Right lung (tissue), 10 donors: Measurements from ENCODE around the gene MUC5AC. TPM values are rescaled to one million over a fixed set of nuclear protein-coding genes. Genes with fewer than 3 reads are reported as not detected.
"Not testable (repeated sequence)": the region's sequence is repeated elsewhere in the genome, so short reads cannot be mapped to it uniquely, and the experiment has no call there.

Source experiments
- DNase-seq, 2 donors: peaks; one replicate each; pipeline ENCODE4 v3.0.0-alpha.2; 2013
- long read RNA-seq, 8 donors: transcript quantifications; one replicate each; lab custom pipeline, GENCODE V29; 2026
- polyA plus RNA-seq, 5 donors: library from polyadenylated mRNA; unstranded; fragments of 120-200 nt; gene quantifications; one replicate each; pipeline versions ENCODE4 v1.2.1 to v1.2.3, GENCODE V29; 2013; ENCODE audit warnings: inconsistent platforms in 1 of 5, low replicate concordance in 1 of 5; ENCODE audit not compliant: insufficient read length in 5 of 5, insufficient read depth in 1 of 5

The MUC5AC gene, protein sequence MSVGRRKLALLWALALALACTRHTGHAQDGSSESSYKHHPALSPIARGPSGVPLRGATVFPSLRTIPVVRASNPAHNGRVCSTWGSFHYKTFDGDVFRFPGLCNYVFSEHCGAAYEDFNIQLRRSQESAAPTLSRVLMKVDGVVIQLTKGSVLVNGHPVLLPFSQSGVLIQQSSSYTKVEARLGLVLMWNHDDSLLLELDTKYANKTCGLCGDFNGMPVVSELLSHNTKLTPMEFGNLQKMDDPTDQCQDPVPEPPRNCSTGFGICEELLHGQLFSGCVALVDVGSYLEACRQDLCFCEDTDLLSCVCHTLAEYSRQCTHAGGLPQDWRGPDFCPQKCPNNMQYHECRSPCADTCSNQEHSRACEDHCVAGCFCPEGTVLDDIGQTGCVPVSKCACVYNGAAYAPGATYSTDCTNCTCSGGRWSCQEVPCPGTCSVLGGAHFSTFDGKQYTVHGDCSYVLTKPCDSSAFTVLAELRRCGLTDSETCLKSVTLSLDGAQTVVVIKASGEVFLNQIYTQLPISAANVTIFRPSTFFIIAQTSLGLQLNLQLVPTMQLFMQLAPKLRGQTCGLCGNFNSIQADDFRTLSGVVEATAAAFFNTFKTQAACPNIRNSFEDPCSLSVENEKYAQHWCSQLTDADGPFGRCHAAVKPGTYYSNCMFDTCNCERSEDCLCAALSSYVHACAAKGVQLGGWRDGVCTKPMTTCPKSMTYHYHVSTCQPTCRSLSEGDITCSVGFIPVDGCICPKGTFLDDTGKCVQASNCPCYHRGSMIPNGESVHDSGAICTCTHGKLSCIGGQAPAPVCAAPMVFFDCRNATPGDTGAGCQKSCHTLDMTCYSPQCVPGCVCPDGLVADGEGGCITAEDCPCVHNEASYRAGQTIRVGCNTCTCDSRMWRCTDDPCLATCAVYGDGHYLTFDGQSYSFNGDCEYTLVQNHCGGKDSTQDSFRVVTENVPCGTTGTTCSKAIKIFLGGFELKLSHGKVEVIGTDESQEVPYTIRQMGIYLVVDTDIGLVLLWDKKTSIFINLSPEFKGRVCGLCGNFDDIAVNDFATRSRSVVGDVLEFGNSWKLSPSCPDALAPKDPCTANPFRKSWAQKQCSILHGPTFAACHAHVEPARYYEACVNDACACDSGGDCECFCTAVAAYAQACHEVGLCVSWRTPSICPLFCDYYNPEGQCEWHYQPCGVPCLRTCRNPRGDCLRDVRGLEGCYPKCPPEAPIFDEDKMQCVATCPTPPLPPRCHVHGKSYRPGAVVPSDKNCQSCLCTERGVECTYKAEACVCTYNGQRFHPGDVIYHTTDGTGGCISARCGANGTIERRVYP (N-terminal part only)
- under 1 TPM; 0.06 to 0.35 (median 0.08) TPM for polyA plus RNA-seq
- long read RNA-seq, donor 1 = 0 reads
- long read RNA-seq, donor 2 = 0 reads
- long read RNA-seq, donor 3 = 0 reads
- long read RNA-seq, donor 4 = 0 reads
- long read RNA-seq, donor 5 = 0 reads
- long read RNA-seq, donor 6 = 0 reads
- long read RNA-seq, donor 7 = 0 reads
- long read RNA-seq, donor 8 = 0 reads

DNA sequence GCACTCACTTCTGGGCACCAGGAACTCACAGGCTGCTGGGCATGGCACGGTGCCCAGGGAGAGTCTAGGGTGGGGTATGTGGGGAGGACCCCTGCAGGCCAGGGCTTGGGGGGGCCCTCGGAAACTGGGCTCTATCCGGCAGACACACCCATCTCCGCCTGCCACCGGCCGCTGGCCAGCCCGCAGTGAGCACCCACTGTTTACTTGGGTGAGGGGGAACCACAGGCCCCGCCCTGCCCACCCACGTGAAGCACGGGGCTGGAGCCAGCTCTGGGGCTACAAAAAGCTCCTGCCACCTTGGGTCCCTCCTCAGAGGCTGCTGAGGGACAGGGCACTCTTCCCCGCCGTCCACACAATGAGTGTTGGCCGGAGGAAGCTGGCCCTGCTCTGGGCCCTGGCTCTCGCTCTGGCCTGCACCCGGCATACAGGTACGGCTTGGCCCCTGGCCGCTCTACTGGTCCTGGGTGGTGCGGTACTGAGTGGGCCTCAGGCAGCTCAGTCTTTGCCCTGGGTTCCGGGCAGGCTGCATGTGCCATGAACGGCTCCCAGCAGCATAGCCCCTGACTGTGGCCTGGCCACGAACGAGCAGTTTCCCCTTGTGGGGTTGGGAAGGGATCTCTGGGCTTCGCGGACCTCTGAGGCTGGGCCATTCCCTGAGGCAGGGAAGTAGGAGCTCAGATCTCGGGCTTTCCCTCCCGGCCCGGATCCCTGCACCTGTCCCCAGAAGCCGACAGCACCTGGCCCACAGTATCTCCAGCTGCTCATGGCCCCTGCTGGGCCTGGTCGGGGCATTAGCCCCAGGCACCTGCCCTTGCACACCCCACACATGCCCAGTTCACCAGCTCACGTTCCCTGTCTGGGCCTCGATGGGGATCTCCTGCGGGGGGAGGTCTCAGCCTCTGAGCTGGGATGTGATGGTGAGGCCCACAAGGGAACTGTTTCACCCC, at the start of gene MUC5AC:
Gene MUC5AC, plus strand, starts transcription at position 309 of the 947 bp plus-strand sequence. Its CDS starts 47 bp downstream, at position 356.
- no peak for DNase-seq

DNA sequence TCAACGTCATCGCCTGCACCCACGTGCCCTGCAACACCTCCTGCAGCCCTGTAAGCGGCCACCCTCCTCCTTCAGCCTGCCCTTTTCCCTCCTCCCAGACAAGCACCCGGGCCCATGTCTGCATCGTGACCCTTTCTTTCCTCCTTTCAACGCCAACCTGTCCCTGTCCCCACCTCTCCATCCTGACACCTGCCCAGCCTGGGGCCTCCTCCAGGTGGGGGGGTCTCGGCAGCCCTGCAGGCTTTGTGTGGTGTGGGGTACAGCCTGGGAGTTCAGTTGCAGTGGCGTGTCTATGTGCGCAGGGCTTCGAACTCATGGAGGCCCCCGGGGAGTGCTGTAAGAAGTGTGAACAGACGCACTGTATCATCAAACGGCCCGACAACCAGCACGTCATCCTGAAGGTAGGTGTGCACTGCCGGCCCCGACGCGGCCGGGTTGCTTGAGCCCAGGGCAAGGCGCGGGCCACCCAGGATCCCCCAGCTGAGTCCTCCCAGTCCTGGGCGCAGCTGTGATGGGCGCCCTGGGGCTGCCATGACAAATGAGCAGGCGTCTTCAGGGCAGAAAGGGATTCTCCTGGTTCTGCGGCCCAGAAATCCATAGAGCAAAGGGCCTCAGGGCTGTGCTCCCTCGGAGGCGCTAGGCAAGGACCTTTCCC, 49.4 kb upstream of the MUC5AC start:
- no peak for DNase-seq

DNA sequence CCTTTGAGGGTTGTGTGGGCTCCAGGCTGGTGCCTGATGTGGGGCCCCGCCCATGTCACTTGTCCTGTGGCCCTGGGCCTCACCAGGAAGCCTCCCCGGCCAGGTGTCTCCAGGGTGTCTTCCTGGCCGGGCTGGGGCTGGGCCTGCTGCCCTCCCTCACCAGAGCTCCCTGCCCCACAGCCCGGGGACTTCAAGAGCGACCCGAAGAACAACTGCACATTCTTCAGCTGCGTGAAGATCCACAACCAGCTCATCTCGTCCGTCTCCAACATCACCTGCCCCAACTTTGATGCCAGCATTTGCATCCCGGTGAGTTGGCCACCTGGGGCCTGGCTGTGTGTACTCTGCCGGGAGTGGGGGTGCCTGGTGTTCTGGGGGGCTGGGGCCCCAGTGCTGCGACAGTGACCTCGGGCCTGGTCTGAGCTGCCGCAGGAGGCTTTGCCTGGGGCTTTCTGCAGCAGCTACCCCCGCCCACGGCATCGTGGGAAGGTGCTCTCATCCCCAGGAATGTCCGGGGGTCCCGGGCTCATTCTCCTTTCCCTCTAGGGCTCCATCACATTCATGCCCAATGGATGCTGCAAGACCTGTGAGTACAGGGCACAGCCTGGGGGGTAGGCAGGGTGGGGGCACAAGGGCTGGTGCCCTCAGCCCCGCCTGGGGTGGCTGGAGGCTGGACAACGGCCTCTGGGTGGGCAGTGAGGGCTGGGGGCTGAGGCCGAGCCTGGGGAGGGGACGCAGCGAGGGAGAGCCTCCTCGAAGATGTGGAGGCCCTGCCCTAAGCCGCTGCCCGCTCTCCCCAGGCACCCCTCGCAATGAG, 48.4 kb upstream of the MUC5AC start:
- no peak for DNase-seq

DNA sequence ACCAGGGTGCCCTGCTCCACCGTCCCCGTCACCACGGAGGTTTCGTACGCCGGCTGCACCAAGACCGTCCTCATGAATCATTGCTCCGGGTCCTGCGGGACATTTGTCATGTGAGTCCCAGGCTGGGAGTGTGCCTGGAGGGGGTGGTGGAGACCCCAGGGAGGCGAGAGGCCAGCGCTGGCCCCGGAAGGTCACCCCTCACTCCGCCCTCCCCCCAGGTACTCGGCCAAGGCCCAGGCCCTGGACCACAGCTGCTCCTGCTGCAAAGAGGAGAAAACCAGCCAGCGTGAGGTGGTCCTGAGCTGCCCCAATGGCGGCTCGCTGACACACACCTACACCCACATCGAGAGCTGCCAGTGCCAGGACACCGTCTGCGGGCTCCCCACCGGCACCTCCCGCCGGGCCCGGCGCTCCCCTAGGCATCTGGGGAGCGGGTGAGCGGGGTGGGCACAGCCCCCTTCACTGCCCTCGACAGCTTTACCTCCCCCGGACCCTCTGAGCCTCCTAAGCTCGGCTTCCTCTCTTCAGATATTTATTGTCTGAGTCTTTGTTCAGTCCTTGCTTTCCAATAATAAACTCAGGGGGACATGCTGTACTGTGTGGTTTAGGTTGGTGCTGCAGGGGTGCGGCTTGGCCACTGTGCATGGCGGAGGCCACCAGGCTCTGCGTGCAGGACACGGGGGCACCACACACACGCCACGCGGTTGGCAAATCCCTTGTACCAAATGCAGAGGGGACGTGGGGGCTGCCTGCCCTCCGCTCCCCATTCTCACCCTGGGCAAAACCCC, 47.6 kb upstream of the MUC5AC start:
- no peak for DNase-seq

DNA sequence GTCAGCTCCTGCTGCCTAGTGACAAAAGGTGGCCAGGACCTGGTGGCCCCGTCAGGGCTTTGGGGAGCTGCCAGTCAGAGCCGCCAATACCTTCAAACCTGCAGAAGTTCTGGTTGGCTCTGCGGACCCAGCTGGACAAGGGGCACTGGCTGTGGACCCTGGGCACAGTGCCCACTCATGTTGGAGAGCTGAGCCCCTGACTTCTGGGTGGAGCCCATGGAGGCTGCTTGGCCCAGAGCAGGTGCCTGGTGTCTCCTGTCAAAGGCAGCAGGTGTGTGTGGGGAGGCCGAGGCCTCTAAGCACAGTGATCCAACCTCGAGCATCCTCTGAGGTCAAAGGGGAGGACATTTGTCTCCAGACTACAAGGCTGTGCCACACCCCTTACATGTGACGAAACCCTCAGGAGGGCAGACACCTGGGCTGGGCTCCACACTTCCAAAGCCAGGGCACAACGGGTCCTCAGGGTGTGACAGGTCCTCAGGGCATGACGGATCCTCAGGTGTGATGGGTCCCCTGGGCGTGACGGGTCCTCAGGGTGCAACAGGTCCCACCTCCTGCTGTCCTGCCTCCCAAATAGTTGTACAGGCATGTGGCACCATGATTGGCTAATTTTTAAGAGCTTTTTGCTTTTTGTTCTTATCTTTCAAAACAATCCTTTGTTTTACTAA, 46.1 kb upstream of the MUC5AC start:
- DNase-seq = no peak

DNA sequence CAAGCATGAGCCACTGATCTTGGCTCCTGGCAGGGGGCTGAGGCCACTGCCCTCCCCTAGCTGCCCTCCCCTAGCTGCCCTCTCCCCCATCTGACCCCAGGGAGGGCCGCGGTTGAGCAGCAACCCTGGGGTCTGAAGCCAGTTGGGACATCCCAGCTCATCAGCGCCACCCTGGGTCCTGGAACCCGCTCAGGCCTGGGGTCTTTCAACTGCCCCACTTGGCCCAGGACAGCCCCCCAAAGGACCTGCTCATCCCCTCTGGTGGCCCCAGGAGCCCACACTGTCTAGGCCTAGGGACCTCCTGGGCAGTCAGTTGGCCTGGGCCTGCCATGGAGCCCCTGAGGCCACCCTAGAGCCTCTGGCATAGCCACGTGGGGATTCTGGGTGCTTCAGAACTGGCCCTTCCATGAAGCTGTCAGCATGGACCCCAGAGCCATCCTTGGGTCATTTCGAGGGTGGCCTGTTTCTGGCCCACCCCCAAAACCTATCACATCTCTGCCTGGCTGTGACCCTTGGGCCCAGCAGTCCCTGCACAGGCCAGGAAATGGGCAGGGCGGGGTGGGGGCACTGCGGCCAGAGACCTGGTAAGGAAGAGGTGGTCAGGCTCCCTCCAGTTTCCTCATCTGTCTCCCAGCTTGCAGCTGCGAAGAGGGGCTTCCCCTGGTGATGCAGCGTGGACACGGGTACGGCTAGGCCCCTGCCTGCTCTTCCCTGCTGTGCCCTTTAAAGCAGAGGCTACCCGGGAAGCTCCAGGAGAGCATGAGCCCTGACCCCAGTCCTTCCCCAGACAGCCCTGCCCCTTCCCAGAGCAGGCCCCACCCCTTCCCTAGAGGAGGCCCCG, 45.2 kb upstream of the MUC5AC start:
- DNase-seq = no peak

DNA sequence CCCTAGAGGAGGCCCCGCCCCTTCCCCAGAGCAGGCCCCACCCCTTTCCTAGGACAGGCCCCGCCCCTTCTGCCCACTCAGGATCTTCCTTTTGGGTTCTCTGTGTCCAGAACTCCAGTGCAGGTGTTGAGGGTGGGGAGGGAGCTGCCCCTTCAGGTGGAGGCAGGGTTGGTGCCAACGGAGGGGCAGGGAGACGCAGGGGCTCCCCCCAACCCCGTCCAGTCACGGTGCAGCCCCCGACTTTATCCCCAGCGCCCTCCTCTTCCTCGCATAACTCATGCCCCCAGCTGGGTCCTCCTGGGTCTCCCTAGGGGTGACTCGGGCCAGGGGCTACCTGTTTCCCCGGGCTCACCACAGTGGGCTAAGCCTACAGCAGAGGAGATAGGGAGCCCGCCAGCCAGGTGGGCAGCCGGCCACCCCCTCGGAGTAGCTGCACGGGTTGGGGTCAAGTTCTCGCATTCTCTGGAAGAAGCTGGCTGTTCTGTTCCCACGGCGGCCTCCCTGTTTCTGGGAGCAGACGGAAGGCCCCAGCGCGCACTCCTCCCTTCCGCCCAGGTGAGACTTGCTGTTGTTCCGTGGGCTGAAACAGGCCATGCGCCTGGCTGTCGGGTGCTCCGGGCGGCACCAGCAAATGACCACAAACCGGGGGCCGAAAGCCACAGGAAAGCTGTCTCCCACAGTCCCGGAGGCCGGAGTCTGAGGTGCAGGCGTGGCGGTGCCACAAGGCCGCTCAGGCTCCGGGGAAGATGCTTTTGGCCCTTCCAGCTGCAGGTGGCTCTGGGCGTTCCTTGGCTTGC, 44.1 kb upstream of the MUC5AC start:
- DNase-seq = no peak

DNA sequence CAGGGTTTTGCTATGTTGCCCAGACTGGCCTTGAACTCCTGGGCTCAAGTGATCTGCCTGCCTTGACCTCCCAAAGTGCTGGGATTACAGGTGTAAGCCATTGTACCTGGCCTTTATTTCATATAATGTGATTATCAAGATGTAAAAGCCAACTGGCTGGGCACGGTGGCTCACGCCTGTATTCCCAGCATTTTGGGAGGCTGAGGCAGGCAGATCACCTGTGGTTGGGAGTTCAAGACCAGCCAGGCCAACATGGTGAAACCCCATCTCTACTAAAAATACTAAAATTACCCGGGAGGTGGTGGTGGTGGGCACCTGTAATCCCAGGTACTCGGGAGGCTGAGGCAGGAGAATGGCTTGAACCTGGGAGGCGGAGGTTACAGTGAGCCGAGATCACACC, 42.5 kb upstream of the MUC5AC start:
- DNase-seq = not testable (repeated sequence)

DNA sequence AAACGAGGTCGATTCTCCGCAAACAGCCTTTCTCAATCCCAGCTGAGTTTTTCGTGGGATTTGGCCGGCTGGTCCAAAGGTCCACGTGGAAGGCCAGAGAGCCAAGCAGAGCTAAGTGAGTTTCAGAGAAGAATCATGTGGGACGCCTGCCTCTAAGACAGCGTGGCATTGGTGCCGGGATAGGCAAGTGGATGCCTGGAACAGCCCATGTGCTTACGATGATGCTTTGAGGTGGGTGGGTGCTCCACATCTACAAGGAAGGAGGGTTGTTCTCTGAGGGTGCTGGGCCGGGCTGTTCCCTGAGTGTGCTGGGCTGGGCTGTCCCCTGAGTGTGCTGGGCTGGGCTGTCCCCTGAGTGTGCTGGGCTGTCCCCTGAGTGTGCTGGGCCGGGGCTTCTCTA, 41.6 kb upstream of the MUC5AC start:
- DNase-seq = no peak

DNA sequence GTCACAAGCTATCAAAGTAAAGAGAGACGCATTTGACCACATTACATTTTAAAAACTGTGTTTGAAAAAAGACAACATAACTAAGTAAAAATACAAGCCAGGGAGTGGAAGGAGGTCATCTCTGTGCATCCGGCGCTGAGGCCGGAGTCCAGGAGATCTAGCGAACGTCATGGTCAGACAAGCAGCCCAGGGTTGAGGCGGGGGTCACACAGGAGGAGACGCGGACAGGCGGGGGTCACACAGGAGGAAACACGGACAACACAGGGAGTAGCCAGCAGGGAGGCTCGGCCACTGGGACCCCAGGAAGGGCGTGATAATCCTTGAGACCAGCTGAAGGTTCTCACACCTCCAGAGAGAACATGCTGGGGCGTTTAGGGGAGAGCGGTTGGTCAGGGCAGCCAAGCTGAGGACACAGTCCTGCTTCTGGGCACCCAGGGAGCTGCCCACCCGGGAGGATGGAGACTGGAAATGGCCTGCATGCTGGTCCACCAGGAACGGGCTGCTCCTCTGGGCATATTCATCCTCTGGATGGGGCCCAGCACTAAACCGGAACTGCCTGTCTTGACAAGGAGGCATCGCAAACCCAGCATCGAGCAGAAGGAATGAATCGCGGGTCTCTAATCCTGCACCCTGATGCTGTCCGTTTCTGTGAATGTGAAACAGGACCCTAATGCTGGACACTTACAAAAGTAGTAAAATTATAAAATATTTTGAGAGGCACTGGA, 40.9 kb upstream of the MUC5AC start:
- DNase-seq = no peak

DNA sequence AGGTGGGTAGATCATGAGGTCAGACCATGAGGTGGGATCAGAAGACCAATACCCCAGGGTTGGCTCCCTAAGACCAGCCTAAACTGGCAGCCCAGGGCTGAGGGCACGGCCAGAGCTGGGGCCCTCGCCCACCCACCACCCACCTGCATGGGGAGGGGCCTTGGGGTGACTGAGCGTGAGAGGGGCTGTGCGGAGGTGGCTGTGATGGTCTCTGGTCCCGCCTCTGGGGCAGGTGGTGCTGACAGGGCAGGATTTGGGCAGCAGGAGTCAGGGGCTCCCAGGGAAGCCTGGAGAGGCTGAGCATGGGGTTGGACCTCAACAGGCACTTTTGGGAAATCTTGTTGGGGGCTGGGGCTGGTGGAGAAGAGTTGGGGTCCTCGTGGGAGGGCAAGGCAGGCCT, 39.8 kb upstream of the MUC5AC start:
- DNase-seq = no peak

DNA sequence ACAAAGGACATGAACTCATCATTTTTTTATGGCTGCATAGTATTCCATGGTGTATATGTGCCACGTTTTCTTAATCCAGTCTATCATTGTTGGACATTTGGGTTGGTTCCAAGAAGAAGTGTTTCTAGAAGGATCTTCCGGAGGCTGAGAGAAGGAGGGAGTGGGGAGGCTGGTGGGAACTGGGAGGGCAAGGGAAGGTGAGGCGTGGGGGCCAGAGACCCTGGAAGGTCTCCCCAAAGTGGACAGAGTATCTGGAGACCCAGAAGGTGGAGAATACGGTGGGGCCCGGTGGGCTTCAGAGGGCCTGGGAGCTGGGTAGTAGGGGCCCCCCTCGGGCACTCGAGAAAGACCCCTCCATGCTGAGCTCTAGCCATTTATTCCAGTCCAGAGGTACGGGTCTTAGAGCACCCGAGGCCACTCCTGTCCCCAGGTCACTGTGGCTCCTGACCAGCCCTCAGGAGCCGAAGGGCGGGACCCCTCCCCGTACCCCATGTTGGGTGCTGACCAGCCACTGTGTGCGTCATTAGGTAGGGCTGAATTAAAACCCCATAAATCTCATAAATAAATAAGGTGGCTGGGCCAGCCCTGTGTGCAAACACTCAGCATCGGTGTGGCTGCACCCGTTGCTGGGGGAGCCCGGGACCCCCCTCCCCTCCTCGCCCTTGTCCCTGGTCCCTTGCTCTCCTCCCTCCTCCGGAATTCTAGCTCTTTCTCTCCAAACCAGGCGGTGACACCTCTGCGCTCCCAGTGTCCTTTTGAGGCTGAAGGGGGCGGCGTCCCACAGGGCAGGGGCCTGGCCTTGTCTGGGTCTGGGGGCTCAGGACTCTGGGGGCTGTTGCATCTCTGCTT, 38.8 kb upstream of the MUC5AC start:
- DNase-seq = no peak

DNA sequence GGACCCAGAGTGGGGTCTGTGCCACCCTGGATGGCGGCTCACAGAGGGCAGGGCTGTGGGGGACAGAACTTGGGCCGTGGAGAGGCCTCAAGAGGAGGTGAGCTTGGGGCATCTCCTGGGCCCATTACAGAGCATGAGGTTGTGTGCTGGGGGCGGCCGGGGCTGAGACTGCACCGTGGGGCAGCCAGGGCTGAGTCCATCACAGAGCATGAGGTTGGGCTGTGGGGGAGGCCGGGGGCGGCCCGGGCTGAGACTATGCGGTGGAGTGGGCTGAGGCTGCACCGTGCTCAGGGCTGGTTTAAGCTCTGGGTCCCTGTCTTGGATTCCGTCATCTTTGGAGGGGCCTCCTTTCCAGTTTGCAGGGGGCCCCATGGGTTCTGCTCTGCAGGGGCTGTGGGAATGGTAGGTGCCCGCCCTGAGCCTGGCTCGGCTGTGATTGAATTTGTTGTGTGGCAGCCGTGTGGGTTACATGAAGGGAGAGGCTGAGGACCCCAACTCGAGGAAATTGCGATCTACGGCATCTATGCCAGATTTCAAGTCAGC, 38.1 kb upstream of the MUC5AC start:
- DNase-seq = no peak
